NCI-H1105 (cell line): ENCODE results near the gene POLG2.

ENCODE experiments used
- DNase-seq: peaks from one replicate; lab custom pipeline; 2025; lab: John Stamatoyannopoulos, UW

Gene POLG2

DNA sequence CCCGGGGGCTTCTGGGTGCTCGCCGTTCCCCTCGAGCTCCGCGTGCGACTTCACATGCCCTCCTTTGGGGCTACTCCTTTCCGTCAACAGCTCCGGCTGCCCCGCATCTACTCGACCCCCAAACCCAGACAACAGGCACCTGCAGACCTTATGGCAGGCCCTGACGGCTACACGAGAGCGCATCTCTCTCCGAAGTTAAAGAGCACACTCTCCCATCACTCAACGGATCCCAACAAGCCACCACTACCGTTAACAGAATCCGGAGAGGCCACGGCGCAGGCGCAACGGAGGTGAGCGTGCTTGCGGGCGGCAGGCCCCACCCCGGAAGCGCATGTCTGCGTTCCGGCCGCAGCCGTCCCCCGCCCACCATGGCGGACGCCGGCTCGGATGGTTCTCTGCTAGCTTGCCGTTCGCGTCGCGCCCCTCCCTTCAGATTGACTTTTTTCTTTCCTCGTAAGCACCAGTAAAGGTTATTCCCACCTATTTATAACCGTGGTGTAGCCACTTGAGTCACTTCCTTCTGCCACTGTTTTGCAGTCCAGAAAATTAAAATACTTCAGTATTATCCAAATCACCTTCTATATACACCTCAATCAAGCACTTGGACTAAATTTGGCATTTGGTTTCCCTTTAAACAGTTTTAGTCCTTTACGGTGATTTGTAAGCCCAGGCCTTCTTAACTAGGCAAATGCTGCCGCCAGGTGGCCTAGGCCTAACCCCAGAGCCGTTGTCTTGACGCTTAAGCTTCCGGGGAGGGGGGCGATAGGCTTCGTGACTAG, at the start of gene POLG2:
Gene POLG2 (minus strand): TSS at position 269 of the 779 bp plus-strand sequence. CDS start 86 bp downstream, at position 183.
- DNase-seq, result peak; percentile 89

DNA sequence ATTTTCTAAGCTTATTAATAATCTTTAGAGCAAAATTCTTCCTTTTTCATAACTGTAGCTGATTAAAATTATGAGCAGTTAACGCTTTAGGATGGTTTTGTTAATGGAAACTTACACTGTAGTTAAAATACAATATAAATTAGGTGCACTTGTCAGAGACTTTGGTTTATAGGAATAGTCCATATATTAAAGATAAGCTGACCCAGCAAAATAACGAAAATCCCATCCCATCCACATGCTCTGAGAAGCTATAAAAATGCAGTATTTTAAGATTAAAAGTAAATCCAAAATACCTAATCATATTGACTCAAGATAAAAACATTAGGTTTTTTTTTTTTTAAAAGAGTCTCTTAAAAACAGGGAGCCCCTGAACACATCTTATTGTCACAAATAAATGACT, 47.9 kb upstream of the POLG2 start:
- no peak for DNase-seq

DNA sequence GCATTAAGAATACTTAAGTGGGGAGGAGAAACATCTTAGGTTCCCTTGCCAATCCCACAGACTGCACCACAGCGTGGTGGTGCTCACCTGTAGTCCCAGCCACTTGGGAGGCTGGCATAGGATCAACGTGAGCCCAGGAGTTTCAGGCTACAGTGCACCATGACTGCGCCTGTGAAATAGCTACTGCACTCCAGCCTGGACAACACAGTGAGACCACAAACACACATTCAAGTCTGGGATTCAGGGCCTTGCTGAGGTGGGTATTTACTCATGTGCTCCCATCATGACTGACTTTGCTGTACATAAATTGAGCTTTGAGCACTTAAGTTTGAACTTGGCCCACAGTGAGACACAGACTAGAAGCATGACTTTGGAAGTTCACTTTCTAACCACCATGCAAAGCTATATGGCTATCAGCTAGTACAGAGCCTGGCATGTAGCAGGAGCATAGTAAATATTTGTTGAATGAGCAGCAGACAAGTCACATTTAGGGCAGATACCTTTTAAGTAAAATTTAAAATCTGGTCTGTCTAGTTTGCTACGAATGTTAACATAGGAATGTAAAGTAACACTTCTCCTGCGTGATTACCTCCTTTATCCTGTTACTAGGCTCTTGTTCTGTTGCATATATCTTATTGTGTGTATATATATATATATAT, 43.4 kb upstream of the POLG2 start:
- DNase-seq, result no peak

DNA sequence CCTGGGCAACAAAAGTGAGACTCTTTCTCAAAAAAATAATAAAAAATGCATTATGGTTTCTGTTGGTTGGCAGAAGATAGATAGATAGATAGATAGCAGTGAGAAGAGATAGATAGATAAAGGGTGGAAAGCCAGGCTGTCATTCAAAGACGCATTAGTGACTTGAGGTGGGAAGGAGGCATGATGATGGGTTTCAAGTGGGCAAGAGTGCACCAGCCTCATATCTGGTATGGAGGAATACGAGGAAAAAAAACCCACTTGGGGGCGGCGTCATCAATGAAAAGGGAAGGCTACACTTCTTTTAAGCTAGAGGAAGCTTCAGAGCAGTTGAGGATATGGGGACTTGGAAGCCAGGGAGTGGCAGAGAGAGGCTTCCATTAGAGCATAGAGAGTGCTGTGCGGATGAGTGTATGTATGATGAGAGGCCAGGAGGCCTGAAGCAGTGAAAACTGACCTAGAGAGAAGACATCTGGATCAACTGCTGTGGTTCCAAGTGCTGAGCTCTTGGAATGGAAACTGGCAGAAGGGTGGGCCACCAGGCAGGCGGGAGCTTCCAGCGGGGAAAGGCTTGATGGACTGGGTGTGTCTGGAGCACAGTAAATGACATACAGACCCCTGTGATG, 41.8 kb upstream of the POLG2 start:
- DNase-seq, result no peak

DNA sequence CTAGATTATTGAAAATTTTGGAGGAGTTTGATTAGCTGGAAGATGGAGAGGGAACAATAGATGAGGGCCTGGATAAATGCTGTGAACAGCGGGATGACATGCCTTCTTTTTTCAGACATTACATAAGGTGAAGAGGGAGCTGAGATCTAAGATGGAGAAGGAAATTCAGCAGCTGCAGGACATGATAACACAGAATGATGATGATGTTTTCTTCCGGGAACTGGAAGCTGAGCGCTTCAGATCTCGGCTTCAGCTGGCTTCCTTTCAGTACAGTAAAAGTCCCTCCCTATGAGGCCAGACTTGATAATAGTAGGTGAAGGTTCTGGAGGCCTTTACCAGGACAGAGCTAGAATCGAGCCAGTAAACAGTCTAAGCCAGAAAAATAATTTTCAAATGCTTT, 40.6 kb upstream of the POLG2 start:
- DNase-seq, result no peak

DNA sequence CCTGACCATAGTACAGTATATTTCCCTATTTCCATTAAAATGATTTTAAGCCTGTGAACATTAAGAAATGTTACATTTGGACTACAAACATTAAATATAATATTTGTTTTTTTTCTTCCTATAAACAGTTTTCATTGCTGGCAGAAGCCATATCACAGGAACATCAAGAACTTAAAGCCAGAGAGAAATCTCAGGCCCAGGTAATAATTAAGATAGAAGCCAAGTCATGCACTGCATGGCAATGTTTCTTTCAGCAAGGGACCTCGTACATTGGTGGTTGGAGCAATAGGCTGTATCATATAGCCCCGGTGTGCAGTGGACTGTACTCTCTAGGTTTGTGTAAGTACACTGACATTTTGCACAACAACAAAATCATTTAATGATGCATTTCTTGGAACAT, 40.1 kb upstream of the POLG2 start:
- no peak for DNase-seq

DNA sequence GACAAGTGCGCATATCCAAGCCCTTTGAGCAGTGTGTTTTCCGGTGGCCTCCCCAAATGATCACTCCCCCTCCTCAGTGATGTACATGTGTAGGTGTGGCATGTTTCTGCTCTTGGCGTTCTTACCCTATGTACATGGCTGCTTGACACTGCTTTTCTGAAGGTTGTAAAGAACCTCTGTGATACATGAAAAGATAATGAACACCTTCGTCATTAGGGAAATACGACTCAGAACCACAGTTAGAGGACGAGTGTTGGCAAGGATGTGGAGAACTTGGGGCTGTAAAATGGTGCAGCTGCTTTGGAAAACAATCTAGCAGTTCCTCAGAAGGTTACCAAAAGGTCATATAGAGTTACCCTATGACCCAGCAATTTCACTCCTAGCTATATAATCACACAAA, 38.5 kb upstream of the POLG2 start:
- no peak for DNase-seq

DNA sequence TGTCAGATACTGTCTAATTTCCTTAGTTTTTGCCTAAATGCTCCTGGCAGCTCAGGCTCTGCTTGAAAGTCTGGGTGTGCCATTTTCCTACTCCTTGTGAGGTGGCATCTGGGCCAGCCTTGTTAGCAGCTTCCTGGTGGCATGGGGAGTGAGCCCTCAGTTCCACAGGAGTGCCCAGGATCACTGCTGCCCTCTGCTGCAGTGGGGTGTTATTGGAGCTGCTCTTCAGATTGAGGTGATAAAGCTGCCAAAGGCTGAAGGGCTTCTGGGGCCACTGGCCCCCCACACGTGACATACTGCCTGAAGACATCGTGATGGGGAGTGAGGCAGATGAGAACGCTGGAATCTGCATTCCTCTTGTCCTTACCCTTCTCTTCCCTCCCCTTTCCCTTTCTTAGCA, 37.3 kb upstream of the POLG2 start:
- no peak for DNase-seq

DNA sequence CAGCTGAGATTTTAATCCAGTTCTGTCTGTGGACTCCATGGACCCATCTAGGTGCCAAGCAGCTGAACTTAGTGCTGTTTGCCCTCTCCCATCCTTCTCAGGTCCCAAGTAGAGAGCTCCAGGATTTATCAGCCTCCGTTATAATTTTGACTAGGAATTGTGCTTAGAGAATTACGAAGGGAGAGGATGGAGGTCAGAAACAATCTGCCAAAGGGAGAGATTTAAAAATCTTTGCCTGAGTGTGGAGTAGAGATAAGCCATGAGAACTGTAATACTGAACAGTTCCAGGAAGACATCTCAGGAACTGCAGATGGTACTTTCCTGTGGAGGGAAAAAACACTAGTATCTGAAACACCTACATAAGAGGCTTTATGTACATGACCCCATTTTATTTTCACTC, 36.9 kb upstream of the POLG2 start:
- no peak for DNase-seq

DNA sequence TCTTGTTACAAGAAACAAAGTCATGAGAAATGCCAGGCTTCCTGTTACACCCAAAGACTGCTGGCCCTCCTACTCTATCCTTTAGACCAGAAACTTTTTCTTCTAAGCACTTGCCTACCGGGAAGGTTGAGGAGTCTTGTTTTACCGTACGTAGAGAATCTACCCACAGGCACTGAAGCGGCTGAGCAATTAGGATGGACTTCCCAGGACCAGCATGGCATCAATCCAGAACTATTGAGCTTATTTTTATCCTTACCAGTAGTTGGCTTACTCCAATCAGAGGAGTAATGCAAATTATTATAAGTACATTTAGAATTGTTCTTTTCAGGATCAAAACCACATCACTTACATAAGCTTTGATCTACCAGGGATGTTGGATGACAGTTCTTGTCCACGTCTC, 35.6 kb upstream of the POLG2 start:
- no peak for DNase-seq

DNA sequence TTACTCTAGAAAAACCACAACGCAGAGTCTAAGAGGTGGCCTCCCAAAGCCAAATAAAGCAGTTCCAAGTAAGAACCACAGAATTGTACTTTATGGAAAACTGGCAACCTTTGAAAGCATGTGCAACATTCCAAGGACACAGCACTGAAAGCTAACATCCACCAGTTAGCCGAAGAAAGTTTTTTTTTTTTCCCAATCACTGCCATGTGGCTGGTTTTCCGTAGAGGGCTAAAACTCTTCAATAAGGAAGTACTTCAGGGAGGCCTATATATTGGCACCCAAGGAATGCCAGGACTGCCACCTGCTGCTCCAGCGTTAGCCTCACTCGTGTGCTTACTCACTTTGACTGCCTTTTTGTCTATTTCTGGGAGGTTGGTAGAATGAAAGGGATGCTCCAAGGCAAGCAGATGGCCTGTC, 35.1 kb upstream of the POLG2 start:
- no peak for DNase-seq

DNA sequence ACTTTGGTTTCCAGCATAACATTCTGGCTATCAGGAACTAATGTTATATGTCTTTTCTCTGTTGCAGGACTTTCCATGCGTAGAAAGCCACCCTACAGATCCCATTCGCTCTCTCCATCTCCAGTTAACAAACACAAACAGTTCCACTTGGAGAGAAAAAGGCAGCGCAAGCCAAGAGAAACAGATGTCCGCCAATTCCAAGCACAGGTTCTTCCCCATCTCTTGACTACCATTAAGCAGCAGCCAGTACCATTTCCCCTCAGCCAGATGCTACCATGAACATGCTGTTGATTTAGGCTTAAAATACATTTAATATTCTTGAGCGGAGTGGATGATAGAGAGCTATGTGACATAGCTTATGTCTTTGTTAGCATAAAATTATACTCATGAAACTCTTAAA, 32.4 kb upstream of the POLG2 start:
- DNase-seq, result no peak

DNA sequence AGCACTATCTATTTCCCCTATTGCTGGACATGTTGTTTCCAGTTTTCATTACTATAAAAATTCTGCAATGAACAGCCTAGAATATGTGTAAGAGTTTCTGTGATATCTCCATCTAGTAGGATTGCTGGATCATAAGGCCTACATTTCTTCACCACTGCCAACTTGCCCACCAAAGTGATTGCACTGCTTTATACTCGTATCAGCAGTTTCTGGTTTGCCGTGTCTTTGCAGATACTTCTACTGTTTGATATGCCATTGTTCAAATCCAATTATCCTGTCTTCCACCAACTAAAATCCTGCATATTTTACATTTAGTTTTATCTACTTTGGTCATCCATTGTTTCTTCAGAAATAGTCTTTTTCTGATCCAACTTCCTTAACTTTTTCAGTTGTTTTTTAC, 31.1 kb upstream of the POLG2 start:
- DNase-seq, result no peak

DNA sequence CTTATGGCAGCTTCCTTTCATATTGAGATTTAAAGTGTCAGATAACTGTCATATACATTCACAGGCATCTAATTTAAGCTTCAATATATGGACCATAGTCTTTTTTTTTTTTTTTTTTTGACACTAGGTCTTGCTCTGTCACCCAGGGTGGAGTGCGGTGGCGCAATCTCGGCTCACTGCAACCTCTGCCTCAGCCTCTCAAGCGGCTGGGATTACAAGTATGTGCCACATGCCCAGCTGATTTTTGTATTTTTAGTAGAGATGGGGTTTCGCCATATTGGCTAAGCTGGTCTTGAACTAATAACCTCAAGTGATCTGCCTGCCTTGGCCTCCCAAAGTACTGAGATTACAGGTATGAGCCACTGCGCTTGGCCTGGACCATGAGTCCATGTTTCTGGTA, 23.5 kb upstream of the POLG2 start:
- no peak for DNase-seq

DNA sequence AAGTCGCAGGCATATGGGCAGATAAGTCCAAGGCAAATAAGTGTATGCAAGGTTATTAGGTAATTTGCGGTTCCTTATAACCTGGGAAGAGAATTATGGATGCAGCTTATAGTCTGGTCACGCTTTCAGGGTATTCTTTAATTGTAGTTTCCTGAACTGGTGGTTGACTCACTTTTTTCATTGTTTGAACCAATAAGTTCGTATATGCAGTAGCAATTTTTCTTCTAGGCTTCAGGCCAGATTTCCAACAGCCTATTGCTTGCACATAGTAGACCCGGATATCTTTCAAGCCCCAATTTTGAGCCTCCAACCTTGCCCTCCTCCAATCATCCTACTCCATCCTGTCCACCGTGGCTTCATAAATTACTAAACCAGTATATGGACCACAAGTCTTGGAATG, 22.7 kb upstream of the POLG2 start:
- DNase-seq, result no peak

DNA sequence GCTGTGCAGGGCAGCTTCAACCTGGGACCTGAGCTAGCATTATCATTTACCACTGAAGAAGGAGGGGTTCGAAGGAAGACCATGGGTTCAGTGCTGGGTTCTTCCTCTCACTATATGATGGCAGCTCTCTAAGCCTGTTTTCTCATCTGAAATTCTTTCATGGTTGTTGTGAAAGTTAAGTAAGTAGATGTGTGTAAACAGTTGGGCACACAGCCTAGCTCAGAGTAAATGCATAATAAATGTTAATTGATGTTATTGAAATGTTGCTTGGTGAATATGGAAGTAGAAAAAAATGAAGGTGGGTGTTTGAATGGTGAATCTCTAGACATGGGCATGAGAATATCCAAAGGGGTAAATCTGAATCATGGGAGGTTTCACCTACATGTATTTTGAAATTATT, 19.0 kb upstream of the POLG2 start:
- DNase-seq, result no peak

DNA sequence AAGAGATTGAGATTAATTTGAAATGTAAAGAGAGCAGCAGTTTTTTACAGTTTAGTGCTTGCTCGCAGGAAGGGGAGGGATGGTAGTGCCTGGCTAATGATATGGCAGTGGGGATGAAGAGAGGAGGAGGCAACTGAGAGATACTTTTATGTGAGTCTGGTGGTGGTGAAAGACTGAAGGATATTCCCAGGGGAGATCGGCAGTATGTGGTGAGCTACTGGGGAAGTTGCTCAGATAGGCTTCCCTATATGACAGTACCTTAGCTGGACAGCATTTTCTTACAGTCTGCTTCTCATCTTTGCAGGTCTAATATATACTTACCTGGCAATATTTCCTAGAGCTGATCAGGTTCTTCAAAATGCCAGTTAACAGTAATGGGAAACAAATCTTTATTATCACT, 18.6 kb upstream of the POLG2 start:
- no peak for DNase-seq

DNA sequence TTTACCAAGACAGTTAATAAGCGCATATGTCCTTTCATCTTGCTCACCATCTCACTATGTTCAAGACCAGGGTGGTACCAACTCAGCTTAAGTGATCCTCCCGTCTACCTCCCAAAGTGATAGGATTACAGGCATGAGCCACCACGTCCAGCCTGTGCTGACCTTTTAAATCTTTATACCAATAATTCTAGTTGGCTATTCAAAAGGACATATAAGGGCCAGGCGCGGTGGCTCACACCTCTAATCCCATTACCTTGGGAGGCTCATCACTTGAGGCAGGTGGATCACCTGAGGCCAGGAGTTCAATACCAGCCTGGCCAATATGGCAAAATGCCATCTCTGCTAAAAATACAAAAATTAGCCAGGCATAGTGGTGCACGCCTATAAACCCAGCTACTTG, 12.3 kb upstream of the POLG2 start:
- no peak for DNase-seq

DNA sequence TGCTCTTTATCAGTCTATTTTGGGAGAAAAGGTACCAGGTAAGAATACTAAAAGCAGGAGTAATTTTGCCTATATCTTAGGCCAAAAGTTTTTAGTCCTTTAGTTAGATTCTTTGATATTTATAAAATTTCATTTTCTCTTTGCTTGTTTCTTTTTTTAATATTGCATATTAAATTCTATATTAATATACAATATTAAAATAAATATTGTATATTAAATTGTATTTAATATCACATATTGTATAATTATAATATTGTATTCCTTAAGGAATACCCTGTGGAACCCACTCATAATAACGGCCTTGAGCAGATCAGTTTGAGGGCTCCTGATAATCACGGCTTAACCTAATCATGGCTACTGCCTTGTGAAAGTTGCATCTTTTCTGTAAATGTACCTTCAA, 11.8 kb upstream of the POLG2 start:
- no peak for DNase-seq

DNA sequence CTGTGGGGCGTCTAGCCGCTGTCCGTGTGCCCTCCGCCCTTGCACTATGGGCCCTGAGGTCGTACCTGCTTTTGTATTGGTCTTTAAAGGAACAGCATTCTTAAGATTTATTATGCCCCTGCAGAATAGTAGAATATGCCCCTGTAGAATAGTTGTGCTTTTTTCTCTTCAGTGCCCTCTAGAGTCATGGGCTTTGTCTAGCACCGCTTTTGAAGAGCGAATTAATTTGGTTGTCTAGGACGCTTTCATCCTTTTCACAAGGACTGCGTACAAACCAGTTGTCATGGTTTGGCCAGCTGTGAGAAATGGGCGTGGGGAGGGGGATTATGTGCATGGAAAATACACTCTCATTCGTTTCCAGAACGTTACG, 10.5 kb upstream of the POLG2 start:
- peak; percentile 55 for DNase-seq

DNA sequence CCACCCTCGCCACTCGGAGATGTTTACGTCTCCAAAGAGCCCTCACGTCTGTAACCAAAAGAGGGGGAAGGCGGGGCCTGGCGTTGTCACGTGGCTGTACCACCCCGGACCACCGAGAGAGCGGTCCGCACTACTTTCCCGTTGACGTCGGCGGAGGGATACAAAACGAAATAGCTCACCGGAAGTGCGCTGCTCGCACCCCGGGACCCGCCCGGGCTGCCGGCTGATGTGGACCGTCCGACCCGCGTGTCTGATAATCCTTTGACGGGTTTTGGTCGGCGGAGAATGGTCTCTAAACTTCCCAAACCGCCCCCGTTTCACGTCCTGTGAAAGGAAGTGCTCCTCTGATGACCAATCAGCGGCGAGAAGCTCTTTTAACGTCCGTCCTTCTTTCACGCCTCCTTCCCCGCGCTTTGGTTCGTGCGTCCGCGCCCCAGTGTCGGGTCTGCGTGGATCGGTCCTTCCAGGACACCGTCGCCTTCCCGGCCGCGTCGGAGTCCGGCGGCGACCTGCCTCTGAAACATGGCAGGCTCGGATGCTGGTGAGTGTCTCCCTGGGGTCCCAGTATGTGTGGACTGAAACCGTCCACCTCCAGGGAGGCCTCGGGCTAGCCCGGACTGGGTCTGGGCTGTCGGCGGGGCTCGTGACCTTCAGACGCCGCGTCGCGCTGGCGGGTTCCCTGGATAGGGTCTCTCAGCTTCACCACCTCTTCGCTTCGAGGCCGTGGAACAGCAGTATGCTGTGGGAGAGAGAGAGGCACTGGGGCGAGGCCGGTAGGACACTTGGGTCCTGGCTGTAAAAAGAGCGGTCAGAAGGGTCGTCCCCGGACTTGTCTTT, 9.9 kb upstream of the POLG2 start, which contains the start of gene CEP95:
Gene CEP95 (plus strand): TSS at position 402 of the 837 bp plus-strand sequence. CDS start 121 bp downstream, at position 523.
- DNase-seq, result peak; percentile 97

DNA sequence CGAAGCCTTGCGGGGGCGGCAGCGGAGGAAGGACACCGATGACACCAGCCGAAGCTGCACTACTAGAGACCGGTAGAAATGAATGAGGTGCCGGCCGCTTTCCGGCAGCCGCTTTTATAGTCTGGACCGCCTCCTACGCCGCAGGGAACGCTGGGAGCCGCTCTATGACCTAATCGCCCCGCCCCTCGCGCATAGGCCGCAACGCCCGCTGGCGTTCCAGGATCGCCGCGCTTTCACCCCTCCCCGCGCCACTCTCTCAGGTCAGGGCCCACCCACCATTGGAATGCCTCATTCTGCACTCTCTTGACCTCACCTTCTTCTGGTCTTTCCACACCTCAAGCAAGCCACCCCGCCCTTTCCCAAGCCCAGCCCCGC, 9.3 kb upstream of the POLG2 start, which contains the start of gene DDX5:
Gene DDX5 (minus strand): TSS at position 89 of the 375 bp plus-strand sequence. CDS start 170 bp downstream, outside the sequence.
- DNase-seq, result peak; percentile 97
